Cardiac septum (tissue), 1 donor: ENCODE data around the gene CCDC6. TPM values are rescaled to one million over a fixed set of nuclear protein-coding genes. Genes with fewer than 3 reads are reported as not detected.
"Not testable (repeated sequence)": the region's sequence is repeated elsewhere in the genome, so short reads cannot be mapped to it uniquely, and the experiment has no call there.

ENCODE experiments used
- DNase-seq: peaks from one replicate; pipeline ENCODE4 v3.0.0-alpha.2; 2020; ENCODE audit warnings: low spot score
- intact Hi-C: fragments of 100-400 bp; cut with DNase I; formaldehyde crosslinking; loops from one replicate; pipeline ENCODE4 v1.14.0; 2022
- long read RNA-seq: library from polyadenylated mRNA; unstranded; transcript quantifications from one replicate; pipeline ENCODE4 v2.0.0, GENCODE V29; 2021
- total RNA-seq: library from RNA; stranded (reverse); fragmentation: NEBNext Ultra II Directional; extraction: Animal tissue kit (Norgen Biotek cat#: 25700); gene quantifications from one replicate; pipeline ENCODE4 v1.2.1, GENCODE V29; 2021
- donor health status: DM: no; HTN: no; CAD: no.

Gene CCDC6
- 20.0 TPM for total RNA-seq
- long read RNA-seq, full-length matches to known transcripts, result 8 of 13 reads
- long read RNA-seq, partial matches to known transcripts, result 0 of 13 reads
- long read RNA-seq, other reads (novel, unspliced or antisense), result 5 of 13 reads

DNA sequence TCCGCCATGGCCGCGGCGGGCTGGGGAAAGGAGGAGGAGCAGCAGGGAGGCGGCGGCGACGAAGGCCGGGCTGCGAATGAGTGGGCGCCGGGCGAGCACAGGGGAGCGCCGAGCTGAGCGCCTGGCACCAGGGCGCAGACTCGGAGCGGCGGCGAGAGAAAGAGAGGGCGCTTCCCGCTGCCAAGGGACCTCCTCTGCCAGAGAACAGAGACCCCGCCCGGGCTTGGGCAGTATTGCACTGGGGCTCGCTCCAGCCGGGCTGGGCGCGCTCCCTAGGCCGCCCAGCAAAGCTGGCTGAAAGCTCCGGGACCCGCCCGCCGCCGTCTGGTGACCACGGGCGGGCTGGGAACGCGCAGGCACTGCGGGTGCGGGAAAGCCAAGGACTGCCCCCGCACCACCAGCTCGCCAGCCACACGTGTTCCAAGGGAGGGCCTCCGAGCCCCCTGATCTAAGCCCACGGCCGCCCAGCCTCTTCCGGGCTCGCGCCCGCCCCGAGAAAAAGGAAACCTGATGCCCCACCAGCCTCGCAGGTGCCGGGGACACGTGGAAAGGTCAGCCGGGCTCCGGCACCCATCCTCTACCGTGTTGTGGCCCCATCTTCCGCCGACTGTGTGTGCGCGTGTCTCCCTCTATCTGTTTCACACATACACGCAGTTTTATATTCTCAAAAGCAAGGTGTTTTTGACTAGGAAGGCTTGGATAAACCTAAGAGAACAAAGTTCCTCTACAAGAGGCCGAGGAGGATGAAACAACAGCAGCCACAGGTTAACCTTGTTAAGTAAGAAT lies at the start of gene CCDC6:
CCDC6 (minus strand) TSS at position 140 of the 786 bp plus-strand sequence; CDS start at position 8, 132 bp downstream.
- DNase-seq, result peak; percentile 95
- intact Hi-C loops, result loop anchor here (2.0 to 5.0 kb wide), 4 partner anchors 42 to 279 kb away; no protein-coding TSS in a partner anchor

DNA sequence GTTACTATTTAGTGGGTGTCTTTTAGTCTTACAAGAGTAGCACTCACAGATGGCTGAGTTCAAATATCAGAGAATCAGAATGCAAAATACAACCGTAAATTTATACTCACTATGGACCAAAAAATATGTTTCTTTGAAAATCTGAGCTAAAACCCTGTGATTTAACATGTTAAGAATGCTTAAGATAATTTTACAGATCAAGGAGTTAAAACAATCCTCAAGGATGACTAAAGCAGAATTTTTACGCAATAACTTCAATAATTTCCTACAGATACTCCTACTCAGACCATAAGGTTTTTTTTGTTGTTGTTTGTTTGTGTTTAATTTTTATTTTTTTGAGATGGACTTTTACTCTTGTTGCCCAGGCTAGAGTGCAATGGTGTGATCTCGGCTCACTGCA lies 47.9 kb upstream of the CCDC6 start:
- DNase-seq, result no peak
- intact Hi-C loops, result no loop called here

DNA sequence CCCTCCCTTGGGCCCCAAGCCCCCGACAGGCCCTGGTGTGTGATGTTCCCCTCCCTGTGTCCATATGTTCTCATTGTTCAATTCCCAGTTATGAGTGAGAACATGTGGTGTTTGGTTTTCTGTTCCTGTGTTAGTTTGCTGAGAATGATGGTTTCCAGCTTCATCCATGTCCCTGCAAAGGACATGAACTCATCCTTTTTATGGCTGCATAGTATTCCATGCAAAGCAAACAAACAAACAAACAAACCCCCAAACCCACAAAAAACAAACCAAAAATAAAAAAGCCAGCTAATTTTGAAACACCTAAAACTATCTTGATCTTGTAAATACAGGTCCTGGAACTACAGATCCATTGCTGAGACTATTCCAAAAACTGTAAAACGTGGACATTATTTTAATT lies 47.4 kb upstream of the CCDC6 start:
- intact Hi-C loops, DNase-seq: not testable (repeated sequence)

DNA sequence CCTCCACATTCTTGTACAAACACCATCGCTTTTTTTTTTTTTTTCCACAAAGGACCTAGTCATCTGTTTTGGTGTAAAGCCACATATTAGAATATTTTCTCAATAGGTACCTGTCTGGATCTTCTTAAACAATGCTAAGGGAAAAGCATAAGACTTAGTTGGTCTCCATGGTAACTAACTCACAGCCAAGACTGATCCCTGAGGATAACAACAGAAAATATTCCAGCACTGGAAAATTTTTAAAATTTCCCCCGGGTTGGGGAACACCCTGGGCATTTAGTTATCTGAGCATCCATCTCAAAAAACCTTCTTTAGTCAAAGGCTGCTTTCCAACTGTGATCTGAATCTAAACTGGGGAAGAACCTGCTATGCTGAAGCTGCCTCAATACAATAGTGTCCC lies 43.7 kb upstream of the CCDC6 start:
- no peak for DNase-seq
- intact Hi-C loops, result no loop called here

DNA sequence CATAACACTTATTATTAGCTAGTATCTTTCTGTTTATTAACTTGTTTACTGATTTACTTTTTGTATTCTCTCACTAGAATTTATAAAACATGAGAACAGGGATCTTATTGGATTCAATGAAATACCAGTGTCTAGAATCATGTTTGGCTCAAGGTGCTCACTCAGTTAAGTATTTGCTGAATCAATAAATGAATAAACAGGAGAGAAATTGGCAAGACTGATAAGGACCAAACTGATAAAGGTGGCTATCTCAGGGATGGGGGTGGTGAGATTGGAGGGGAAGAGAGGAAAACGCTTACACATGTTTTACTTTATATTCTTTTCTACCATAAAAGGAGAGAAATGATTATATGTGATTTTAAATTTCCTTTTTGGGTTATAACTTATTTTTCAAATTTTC lies 43.3 kb upstream of the CCDC6 start:
- intact Hi-C loops, result no loop called here
- no peak for DNase-seq

DNA sequence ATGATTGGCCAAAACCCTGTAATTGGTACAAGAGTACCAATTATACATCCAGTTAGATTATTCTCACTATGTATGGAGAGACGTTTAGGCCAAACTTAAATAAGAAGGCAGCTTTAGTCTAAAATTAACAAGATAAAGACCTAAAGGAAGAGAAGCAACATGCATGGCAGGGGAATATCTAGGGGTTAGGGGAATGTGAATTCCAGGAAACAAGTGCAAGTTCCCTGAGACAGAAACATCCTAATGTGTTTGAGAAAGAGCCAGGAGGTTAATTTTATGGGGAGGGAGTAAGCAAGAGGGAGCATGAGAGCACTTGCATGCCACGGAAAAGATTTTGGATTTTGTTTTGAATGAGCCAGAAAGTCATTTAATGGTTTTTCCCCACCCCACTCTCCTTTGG lies 39.6 kb upstream of the CCDC6 start:
- intact Hi-C loops, result no loop called here
- no peak for DNase-seq

DNA sequence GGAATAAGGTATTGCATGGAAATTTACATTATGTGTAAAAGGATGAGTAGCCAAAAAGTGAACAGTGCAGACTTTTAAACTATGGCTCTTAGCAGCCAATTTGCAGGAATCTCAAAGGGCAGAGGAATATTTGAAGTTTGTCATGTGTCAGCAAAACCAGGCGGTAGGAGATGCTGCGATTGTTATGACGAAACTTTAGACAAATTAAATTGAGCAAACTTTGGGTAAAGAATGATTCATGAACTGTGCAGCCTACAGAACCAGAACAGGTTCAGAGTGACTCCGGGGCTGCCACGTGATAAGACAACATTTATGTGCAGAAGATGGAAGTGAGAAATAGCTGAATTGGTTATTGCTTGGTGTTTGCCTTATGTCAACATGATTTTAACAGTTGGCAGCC lies 39.2 kb upstream of the CCDC6 start:
- intact Hi-C loops, result no loop called here

DNA sequence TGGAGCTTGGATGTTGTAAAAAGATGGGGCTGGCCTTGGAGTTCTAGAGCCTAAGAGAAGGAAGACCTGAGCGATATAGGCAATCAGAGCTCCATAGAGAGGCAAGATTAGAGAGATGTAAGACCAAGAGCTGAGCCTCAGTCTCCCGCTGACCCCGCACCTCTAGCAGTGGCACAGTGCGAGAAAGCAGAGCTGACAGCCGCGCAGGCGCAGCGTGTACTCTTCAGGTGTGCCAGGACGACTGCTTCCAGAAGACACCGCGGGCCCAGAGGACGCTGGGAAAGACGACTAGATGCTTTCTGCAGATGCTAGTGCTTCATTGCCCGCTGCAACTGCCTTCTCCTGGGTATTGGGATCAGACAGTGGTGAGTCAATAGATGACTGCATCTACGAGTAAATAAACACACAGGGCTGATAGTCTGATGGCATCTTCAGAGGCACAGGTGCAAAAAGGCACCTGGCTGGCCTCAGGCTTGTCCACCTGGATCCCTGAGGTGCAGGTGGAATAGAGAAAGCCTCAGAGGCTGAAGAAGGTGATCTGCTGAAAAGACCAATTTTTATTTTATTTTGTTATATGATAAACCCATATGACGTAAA lies 38.1 kb upstream of the CCDC6 start:
- no peak for DNase-seq
- intact Hi-C loops, result no loop called here

More for the DNA sequence above, 39.2 kb upstream of the CCDC6 start:
- DNase-seq, result no peak

DNA sequence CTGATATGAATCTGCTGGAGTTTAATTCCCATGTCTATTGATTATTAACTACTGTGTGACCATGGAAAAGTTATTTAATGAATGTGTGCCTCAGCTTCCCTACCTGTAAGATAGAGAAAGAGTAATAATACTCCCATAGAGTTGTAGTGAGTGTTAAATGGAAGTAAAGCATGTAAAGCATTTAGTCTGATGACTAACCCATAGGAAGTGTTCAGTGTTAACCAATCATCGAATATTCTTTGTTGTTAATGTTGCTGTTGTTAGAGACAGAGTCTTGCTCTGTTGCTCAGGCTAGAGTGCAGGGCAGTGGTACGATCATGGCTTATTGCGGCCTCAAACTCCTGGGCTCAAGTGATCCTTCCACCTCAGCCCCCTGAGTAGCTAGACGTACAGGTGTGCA lies 36.2 kb upstream of the CCDC6 start:
- intact Hi-C loops, result no loop called here
- no peak for DNase-seq

DNA sequence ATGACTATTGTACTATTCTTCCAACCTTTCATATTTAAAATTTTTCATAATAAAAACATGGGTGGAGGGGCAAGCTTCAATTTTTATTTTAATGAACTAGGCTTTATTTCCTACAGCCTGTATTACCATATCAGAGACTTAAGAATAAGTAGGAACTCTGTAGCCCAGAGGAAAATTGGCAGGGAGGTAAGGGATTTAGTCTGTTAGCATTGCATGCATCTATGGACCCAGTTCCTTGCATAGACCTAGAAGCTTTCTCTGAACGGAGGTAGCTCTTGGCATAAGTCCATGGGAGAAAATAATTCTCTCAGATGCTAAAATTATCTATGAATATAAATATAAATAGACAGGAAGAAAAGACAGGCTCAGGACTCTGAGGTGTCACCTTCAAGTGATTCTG lies 31.4 kb upstream of the CCDC6 start:
- intact Hi-C loops, result no loop called here

DNA sequence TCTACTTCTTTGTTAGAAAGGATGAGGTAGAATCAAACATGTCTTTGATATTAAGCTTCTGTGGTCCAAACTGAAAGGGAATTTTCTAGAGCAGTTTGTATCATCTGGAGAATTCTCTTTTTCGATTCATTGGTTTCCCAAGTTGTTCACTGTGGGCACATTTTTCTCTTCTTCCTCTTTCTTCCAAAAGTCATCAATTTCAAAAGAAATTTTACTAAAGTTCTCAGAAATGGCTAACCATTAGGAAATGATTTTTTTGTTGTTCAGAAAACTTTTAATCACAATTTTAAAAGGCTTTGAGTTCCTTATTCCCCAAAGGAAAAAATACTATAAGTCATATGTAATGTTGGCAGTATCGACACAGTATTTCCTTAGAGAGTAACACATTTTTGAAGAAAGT lies 28.3 kb upstream of the CCDC6 start:
- intact Hi-C loops, result no loop called here
- DNase-seq, result no peak

More for the DNA sequence above, 31.4 kb upstream of the CCDC6 start:
- no peak for DNase-seq

DNA sequence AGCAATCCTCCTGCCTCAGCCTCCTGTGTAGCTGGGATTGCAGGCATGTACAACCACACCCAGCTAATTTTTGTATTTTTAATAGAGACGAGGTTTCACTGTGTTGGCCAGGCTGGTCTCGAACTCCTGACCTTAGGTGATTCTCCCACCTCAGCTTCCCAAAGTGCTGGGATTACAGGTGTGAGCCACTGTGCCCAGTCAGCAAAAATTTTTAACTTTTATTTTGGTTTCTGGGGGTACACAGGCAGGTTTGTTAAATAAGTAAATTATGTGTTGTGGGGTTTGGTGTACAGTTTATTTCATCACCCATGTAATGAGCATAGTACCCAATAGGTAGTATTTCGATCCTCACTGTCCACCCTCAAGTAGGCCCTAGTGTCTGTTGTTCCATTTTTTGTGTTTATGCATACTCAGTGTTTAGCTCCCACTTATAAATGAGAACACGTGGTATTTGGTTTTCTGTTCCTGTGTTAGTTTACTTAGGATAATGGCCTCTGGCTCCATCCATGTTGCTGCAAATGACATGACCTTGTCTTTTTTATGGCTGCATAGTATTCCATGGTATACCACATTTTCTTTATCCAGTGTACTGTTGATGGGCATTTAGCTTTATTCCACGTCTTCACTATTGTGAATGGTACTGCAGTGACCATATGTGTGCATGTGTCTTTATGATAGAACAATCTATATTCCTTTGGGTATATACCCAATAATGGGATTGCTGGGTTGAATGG lies 24.6 kb upstream of the CCDC6 start:
- intact Hi-C loops, DNase-seq: not testable (repeated sequence)

DNA sequence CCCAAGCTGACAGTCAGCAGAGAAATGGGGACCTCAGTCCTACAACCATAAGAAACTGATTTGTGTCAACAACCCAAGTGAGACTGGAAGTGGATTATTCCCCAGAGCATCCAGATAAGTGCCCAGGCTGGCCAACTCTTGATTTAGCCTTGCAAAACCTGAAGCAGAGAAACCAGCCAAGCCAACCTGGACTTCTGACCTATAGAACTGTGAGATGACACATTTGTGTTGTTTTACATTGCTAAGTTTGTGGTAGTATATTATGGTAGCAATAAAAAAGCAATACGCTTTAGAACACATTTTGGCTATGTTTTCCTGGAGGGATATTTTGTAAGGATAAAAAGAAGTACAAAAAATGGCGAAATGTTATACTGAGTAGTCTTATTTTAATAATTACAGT lies 19.7 kb upstream of the CCDC6 start:
- intact Hi-C loops, result no loop called here
- DNase-seq, result no peak

DNA sequence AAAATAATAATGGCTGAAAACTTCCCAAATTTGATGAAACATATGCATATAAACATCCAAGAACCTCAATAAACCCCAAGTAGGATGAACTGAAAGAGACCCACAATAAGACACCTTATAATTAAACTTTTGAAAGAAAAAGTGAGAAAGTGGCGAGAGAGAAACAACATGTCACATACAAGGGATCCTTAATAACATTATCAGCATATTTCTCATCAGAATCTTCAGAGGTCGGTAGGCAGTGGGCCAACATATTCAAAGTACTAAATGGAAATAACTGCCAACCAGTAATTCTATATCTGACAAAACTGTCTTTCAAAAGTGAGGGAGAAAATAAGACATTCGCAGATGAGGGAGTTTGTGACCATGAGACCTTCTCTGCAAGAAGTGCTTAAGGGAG lies 16.6 kb upstream of the CCDC6 start:
- intact Hi-C loops, result no loop called here
- no peak for DNase-seq

DNA sequence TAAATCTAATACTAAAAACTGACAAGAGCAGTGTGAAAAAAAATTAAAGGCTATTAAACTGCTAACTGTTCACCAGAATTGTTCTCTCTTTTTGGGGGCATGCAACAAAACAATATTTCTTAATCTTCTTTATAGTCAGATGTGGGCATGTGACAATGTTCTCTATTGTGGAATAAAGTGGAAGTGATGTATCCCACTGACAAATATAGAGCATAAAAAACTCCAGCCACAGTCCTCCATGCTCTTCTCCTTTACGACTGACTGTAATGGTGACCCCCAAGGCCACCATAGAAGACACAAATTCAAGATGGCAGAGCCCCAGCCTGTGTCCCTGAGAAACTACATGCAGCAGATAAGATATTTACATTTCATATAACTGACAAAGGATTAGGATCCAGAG lies 11.6 kb upstream of the CCDC6 start:
- intact Hi-C loops, result no loop called here

DNA sequence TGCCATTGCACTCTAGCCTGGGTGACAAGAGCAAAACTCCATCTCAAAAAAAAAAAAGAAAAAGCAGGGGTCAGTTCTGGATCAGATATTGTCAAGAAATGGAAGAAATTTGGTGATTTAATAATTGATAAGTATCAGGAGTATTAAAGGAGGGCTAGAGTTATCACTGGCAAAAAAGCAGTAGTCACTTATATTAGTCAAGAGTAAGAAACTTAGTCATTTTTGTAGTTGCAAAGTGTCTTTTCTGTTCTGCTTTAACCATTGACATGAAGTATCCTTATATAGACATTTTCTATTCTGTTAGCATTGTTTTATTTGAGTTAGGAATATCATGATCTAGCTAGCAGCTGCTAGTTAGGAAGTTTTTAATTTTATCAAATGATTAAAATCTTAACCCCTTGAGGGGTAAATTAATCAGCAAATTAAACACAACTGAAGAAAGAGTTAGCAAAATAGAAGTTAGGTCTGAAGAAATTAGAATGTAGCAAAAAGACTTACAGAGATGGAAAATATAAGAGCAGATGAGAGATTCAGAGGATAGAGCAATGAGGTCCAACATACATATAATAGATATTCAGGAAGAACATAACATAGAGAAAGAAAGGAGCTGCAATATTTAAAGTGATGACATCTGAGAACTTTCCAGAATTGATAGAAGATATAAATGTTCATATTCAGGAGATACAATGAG lies 7.3 kb upstream of the CCDC6 start:
- intact Hi-C loops, result no loop called here
- no peak for DNase-seq

More for the DNA sequence above, 11.6 kb upstream of the CCDC6 start:
- no peak for DNase-seq

DNA sequence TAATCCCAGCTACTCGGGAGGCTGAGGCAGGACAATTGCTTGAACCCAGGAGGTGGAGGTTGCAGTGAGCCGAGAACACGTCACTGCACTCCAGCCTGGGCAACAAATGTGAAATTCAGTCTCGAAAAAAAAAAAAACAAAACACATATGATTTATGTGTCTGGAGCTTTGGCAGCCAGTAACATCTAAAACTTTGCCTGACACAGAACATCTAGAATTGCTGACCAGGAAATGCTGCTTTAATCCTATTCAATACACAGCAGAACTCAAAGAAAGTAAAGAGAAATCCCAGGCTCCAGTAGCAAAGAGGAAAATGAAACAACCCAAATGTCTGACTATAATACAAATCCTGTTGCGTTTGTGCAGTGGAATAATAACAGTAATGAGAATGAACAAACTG lies 4.5 kb upstream of the CCDC6 start:
- intact Hi-C loops, result no loop called here
- no peak for DNase-seq

DNA sequence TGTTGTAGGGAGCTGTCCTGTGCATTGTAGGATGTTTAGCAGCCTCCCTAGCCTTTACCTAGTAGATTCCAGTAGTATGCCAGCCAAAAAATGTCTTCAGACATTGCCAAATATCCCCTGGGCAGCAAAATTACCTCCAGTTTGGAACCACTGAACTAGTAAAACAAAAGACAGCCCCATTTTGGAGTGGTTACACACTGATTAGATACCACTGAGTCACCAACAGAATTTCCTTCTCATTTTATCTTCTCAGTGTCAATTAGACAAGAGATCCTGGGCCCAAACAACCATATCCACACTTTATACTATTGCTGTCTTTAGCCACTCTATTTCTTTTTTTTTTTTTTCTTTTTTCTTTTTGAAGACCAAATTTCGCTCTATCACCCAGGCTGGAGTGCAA lies 3.5 kb upstream of the CCDC6 start:
- no peak for DNase-seq
- intact Hi-C loops, result loop anchor here (5.0 kb wide), 3 partner anchors 103 to 283 kb away; no protein-coding TSS in a partner anchor

DNA sequence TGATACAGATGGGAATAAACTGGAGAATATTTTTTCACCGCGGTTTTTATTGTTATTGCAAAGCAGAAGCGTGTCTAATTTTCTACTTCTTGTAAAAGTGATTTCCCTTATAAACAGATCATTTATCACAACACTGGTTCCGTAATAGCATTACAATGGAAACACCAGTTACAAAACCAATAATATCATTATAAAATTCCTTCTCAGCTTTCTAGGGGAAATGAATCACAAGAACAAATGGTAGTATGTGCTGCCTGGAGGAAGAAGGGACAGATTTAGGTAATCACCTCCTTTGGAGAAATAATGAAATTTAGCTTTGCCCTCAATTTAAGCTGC lies 2.4 kb upstream of the CCDC6 start:
- no peak for DNase-seq
- intact Hi-C loops, result loop anchor here (5.0 kb wide), 3 partner anchors 101 to 281 kb away; no protein-coding TSS in a partner anchor
